GM19467 (cell line): ENCODE data around the gene PPP1R15A.
"Not testable (repeated sequence)": the region's sequence is repeated elsewhere in the genome, so short reads cannot be mapped to it uniquely, and the experiment has no call there.

Experiments
- ATAC-seq: cut with Tn5 transposase; IDR thresholded peaks from one replicate; pipeline ENCODE4 v1.9.1; 2021; ENCODE audit warnings: mild to moderate bottlenecking, moderate library complexity; ENCODE audit not compliant: unreplicated experiment

PPP1R15A gene

DNA sequence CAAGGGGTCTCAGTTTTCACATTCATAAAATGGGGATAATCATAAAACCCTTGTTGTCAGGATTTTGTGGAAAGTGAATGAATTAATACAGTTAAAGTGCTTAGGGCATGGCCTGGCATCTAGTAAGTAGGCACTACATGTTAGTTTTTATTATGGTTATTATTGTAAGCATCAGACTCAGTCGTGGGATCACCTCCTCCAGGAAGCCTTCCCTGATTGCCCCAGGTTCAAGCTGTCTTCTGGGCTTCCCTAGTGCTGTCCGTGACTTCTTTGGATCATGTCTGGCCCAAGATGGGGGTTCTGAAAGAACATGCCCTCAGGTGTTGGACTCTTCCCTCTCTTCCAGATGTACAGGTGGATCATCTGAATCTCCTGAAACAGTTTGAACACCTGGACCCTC is 38.6 kb downstream of the PPP1R15A start:
- ATAC-seq: no peak

DNA sequence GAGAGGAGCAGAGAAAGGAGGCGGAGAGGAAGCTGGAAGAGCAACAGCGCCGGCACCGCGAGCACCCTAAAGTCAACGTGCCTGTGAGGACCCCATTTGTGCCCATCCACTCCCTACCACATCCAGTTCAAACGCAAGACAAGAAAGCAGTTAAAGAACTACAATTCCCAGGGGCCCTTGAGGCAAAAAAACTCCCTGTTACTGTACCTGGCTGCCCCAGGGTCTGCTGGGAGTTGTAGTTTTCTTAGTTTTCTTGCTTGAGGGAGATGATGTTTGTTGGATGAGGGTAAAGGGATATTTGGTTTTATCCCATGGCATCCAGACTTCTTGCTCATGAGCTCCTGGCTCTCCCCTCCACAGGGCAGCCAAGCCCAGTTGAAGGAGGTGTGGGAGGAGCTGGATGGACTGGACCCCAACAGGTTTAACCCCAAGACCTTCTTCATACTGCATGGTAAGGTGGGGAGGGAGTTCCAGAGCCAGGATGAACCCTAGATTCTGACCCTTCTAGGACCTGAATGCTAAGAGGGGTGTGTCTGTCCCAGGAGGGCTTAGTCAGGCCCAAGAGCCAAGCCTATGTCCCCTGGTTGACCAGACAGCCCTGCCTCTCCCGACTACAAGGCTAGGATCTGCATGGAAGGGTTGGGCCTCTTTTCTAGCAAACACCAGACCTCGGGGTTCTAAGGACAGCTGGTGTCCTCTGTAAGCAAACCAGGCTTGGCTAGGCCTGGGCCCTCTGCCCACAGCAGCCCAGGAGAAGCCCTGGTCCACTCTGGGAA is 41.1 kb downstream of the PPP1R15A start:
- no peak for ATAC-seq

DNA sequence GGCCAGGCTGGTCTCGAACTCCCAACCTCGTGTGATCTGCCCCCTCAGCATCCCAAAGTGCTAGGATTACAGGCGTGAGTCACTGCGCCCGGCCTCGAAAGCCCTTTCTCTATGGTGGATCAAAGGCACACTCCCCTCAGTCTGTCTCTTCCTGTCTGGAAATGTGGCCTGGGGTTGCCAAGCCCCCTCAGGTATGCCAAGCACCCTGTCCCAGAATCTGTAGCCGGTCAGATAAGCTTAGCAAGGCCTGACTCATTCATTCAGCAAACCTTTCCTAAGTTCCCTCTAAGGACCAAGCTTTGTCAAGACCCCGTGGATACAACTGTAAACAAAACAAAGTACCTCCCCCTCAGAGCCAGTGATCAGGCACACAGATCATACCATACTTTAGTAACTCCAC is 42.0 kb downstream of the PPP1R15A start:
- no peak for ATAC-seq

DNA sequence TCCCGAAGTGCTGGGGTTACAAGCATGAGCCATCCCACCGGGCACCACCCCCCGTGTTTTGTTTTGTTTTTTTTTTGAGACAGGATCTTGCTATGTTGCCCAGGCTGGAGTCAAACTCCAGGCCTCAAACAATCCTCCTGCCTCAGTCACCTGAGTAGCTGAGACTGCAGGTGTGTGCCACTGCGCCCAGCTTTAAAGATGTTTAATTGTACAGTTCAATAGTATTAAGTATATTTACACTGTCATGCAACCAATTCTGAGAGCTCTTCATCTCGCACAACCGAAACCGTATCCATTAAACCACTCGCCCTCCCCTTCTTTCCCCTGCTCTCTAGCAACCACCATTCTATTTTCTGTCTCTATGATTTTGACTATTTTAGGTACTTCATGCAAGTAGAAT is 43.5 kb downstream of the PPP1R15A start:
- no peak for ATAC-seq

DNA sequence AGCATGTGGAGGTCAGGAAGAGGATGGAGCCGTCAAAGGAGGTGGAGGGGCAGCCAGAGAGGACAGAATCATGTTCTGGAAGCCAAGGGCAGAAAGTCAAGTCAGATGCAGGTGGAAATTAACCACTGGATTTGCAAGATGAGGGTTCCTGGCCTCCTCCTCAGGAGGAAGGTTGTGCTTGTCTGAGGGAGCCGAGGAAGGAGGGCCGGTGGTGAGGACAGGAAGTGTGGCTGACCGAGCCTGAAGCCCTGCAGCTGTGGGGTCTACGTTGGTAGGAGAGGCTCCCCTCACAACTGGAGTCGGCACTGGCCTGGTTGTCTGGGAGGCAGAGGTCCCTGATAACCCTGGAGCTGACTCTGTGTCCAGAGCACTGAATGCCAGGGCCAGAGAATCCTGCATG is 45.9 kb downstream of the PPP1R15A start:
- no peak for ATAC-seq

DNA sequence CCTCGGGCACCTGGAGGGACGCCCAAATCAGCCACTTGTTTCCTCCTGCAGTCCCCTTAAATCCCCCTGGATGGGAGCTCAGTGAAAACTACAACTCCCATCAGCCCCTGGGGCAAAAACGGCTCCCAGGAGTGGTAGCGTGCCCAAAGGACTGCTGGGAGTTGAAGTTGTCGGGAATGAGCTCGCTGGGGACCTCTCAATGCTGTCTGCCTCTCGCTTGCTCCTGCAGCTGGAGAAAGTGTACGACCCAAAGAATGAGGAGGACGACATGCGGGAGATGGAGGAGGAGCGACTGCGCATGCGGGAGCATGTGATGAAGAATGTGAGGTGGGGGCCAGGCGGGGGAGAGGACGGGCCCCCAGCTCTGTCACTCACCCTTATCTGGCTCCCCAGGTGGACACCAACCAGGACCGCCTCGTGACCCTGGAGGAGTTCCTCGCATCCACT is 46.6 kb downstream of the PPP1R15A start:
- no peak for ATAC-seq

DNA sequence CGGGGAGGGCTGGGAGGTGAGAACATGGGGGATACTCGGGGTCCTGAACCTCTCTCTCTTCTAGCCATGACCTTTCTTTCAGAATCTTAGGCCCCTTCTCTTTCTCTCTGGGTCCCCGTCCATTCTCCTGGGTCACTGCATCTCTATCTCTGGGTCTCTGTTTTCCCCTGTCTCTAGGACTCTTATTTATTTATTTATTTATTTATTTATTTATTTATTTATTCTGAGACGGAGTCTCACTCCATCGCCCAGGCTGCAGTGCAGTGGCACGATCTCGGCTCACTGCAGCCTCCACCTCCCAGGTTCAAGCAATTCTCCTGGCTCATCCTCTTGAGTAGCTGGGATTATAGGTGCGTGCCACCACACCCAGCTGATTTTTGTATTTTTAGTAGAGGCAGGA is 47.0 kb downstream of the PPP1R15A start:
- ATAC-seq: not testable (repeated sequence)

DNA sequence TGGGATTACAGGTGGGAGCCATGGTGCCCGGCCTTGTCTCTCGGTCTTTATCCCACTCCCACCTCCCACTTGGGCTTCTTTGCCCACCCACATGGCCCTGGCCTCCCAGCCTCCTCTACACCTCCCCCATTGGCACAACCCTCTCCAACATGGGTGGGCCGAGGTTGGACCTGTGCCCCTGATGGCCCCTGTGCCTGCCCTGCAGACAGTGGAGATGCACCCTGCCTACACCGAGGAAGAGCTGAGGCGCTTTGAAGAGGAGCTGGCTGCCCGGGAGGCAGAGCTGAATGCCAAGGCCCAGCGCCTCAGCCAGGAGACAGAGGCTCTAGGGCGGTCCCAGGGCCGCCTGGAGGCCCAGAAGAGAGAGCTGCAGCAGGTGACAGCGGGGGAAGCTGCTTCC is 48.7 kb downstream of the PPP1R15A start:
- no peak for ATAC-seq

DNA sequence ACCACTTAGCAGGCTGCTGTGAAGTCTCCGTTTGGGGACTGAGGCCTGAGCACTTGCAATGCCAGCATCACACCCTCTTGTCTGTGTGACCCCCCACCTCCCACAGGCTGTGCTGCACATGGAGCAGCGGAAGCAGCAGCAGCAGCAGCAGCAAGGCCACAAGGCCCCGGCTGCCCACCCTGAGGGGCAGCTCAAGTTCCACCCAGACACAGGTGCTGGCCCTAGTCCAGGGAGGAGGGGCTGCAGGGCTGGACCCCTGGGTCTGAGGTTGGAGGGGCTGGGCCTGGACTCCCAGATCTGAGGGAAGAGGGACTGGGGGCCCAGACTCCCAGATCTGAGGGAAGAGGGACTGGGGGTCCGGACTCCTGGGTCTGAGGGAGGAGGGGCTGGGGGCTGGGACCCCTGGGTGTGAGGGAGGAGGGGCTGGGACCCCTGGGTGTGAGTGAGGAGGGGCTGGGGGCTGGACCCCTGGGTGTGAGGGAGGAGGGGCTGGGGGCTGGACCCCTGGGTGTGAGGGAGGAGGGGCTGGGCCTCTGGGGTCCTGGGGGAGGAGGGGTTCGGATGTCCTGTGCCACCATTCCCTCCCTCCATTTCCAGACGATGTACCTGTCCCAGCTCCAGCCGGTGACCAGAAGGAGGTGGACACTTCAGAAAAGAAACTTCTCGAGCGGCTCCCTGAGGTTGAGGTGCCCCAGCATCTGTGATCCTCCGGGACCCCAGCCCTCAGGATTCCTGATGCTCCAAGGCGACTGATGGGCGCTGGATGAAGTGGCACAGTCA is 49.7 kb downstream of the PPP1R15A start:
- ATAC-seq: no peak

DNA sequence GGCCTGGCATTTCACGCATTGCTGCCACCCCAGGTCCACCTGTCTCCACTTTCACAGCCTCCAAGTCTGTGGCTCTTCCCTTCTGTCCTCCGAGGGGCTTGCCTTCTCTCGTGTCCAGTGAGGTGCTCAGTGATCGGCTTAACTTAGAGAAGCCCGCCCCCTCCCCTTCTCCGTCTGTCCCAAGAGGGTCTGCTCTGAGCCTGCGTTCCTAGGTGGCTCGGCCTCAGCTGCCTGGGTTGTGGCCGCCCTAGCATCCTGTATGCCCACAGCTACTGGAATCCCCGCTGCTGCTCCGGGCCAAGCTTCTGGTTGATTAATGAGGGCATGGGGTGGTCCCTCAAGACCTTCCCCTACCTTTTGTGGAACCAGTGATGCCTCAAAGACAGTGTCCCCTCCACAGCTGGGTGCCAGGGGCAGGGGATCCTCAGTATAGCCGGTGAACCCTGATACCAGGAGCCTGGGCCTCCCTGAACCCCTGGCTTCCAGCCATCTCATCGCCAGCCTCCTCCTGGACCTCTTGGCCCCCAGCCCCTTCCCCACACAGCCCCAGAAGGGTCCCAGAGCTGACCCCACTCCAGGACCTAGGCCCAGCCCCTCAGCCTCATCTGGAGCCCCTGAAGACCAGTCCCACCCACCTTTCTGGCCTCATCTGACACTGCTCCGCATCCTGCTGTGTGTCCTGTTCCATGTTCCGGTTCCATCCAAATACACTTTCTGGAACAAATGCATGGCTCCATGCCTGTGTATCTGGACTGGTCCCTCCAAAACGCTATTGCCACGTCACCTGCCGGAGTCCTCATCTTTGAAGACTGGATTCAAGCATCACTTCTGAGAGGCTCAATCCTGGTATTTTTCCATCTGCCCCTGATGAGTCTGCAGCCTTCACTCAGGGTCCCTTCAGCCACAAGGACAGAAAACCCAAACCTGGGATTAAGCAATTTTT is 50.6 kb downstream of the PPP1R15A start:
- ATAC-seq: no peak

DNA sequence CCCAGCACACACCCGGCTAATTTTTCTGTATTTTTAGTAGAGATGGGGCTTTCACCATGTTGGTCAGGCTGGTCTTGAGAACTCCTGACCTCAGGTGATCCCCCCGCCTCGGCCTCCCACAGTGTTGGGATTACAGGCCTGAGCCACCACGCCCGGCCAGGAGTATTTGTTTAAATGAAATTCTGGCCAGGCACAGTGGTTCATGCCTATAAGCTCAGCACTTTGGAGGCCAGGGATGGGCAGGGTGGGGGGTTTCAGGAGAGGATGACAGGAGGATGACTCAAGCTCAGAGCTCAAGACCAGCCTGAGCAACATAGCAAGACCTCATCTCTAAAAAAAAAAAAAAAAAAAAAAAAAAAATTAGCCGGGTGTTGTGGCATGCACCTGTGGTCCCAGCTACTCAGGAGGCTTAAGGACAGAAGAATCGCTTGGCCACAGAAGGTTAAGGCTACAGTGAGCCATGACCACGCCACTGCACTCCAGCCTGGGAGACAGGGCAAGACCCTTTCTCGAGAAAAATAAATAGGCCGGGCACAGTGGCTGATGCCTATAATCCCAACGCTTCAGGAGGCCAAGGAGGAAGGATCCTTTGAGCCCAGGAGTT is 53.1 kb downstream of the PPP1R15A start:
- ATAC-seq: no peak
